Fibroblast of lung (primary cell): ENCODE measurements around the gene FRMD4A. TPM values are rescaled to one million over a fixed set of nuclear protein-coding genes. Genes with fewer than 3 reads are reported as not detected.

Source experiments
- DNase-seq, 2 donors: peaks; one replicate each; pipeline versions ENCODE4 v3.0.0 to v3.0.0-alpha.2; 2010; ENCODE audit warnings: low read depth in 2 of 2
- H2AFZ ChIP-seq: 2 replicates; pipeline ENCODE4 v1.5.1; 2012; ENCODE audit warnings: low read length, control low read depth, inconsistent platforms
- H3K27ac ChIP-seq: 2 replicates; pipeline ENCODE4 v1.5.1; 2011; ENCODE audit warnings: low read length, control low read depth; ENCODE audit not compliant: insufficient read depth
- H3K27me3 ChIP-seq: 2 replicates; pipeline ENCODE4 v1.5.1; 2011; ENCODE audit warnings: mild to moderate bottlenecking, low read length; ENCODE audit not compliant: control insufficient read depth, insufficient read depth
- H3K36me3 ChIP-seq: 2 replicates; pipeline ENCODE4 v1.5.1; 2011; ENCODE audit warnings: low read length; ENCODE audit not compliant: control insufficient read depth, insufficient read depth
- H3K4me1 ChIP-seq: 2 replicates; pipeline ENCODE4 v1.5.1; 2011; ENCODE audit warnings: low read length; ENCODE audit not compliant: control insufficient read depth, insufficient read depth; ENCODE audit errors: extremely low read depth
- H3K4me2 ChIP-seq: 2 replicates; pipeline ENCODE4 v1.5.1; 2011; ENCODE audit warnings: low read length, control low read depth; ENCODE audit not compliant: insufficient read depth; ENCODE audit errors: extremely low read depth
- H3K4me3 ChIP-seq, 4 experiments: fragments of 200-600 bp in 1 of 4; sonication (generic) in 1 of 4; replicated peaks in 1 of 4; 2 replicates each; pipeline ENCODE4 v1.5.1; 2011 to 2016; ENCODE audit warnings: low read length in 4 of 4, low read depth in 3 of 4, mild to moderate bottlenecking in 3 of 4, control low read depth in 2 of 4, inconsistent platforms in 1 of 4, mixed read lengths in 1 of 4; ENCODE audit not compliant: insufficient read depth in 1 of 4; ENCODE audit errors: control extremely low read depth in 1 of 4
- H3K79me2 ChIP-seq: 2 replicates; pipeline ENCODE4 v1.5.1; 2012; ENCODE audit warnings: mild to moderate bottlenecking, low read length, inconsistent platforms; ENCODE audit not compliant: control insufficient read depth, insufficient read depth
- H3K9ac ChIP-seq: 2 replicates; pipeline ENCODE4 v1.5.1; 2011; ENCODE audit warnings: mild to moderate bottlenecking, low read length, control low read depth; ENCODE audit not compliant: insufficient read depth
- H3K9me3 ChIP-seq: 2 replicates; pipeline ENCODE4 v1.5.1; 2012; ENCODE audit warnings: low read depth, low read length; ENCODE audit not compliant: control insufficient read depth, insufficient read depth
- H4K20me1 ChIP-seq: 2 replicates; pipeline ENCODE4 v1.5.1; 2011; ENCODE audit warnings: low read length; ENCODE audit not compliant: control insufficient read depth, insufficient read depth; ENCODE audit errors: extremely low read depth
- CTCF ChIP-seq, 2 donors: IDR thresholded peaks in 1 of 2; conservative IDR thresholded peaks in 1 of 2; 1 replicate in 1 of 2; 2 replicates in 1 of 2; pipeline ENCODE4 v1.5.1; 2011 to 2012; ENCODE audit warnings: low read length in 2 of 2, control low read depth in 1 of 2, inconsistent platforms in 1 of 2, low read depth in 1 of 2, mild to moderate bottlenecking in 1 of 2
- EZH2 ChIP-seq: IDR thresholded peaks from 2 replicates; pipeline ENCODE4 v1.5.1; 2012; ENCODE audit warnings: low read length, control low read depth, mild to moderate bottlenecking; ENCODE audit errors: missing control alignments
- polyA plus RNA-seq, 2 donors: library from polyadenylated mRNA; depleted of rRNA in 1 of 2; stranded (reverse) in 1 of 2; unstranded in 1 of 2; fragments of >200 nt; gene quantifications; 2 replicates each; pipeline ENCODE4 v1.2.1, GENCODE V29; 2011 to 2012; ENCODE audit warnings: missing spikeins in 1 of 2
- total RNA-seq: library from RNA; depleted of rRNA; stranded (reverse); fragments of >200 nt; gene quantifications from 2 replicates; pipeline ENCODE4 v1.2.1, GENCODE V29; 2014

Gene FRMD4A
- total and polyA plus RNA-seq, 2 donors (not counting 1 experiment from before 2014, with no cell fraction given) = 26.9 to 63.6 TPM

DNA sequence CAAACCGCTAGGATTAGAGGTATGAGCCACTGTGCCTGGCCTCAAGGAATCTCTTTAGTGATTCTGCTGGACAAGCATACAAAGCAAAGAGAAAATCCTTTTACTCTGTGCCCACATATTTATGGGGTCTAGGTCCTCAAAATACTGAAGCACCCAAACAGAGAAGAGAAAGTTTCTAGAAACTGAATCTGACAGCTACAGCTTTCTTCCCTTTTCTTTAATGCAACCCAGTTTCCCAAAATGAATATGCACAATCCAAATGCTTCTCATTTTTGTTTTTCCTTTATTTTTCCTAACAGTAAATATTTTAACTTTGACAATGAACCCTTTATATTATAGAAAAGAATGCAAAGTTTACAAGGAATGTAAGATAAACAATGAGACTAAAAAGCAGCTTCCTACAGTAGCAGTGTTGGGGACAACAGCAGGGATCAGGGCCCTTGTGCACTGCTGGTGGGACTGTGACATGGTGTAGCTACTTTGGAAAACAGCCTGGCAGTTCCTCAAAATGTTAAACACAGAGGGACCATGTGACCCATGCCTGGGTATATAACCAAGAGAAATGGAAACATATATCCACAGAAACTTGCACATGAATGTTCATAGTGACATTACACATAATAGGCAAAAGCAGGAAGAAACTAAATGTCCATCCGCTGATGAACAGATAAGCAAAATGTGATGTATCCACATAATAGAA lies 418.8 kb downstream of the FRMD4A start:
- no peak for DNase-seq
- Histone ChIP-seq H3K27me3 (no peaks in the 10 kb centered on the region), H3K4me3 (no peak overlapping the region), H3K36me3 (no peaks in the 10 kb centered on the region), H3K4me2 (no peak overlapping the region), H3K79me2 (no peaks in the 10 kb centered on the region), H3K9ac (no peak overlapping the region), H4K20me1 (no peaks in the 10 kb centered on the region), H3K9me3 (no peaks in the 10 kb centered on the region), H3K27ac (no peak overlapping the region), H3K4me1 (no peaks in the 10 kb centered on the region), H2AFZ (no peak overlapping the region)
- TF ChIP-seq CTCF (conservative IDR thresholded peaks at IDR 0.05 in 1 of 2, IDR thresholded peaks at IDR 0.05 in 1 of 2; ENCODE audit: low read depth in 1 of 2, low read length in 2 of 2) (no peak), EZH2 (no peak)

GRCh38 chr10:13909516-13910258 lies 421.0 kb downstream of the FRMD4A start:
- Histone ChIP-seq H3K4me3 (no peak overlapping the region), H3K9me3 (no peaks in the 10 kb centered on the region), H2AFZ (no peak overlapping the region), H3K79me2 (no peaks in the 10 kb centered on the region), H3K27me3 (no peaks in the 10 kb centered on the region), H4K20me1 (no peaks in the 10 kb centered on the region), H3K9ac (no peak overlapping the region), H3K4me2 (no peak overlapping the region), H3K36me3 (no peaks in the 10 kb centered on the region), H3K4me1 (no peaks in the 10 kb centered on the region), H3K27ac (no peak overlapping the region)
- no peak for DNase-seq
- no peak for TF ChIP-seq EZH2
- TF ChIP-seq CTCF (conservative IDR thresholded peaks at IDR 0.05 in 1 of 2, IDR thresholded peaks at IDR 0.05 in 1 of 2; ENCODE audit: low read depth in 1 of 2, low read length in 2 of 2) = no peak

DNA sequence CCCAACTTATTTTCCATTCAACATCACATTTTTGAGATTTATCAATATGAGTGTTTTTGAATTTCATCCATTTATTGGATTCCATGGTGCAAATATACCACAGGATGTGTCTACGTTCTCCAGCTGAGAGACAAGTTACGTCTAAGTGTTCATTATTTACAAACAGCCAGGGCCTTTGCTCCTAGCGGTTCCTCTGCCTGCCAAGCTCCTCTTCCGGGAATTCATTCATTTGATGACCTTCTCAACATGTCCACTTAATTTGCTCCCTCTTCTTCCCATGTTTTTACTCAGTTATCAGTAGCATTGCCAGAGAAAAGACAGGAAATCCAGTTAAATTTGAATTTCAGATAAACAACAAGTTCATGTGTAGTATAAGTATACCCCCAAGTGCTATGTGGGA lies 422.2 kb downstream of the FRMD4A start:
- Histone ChIP-seq H3K36me3 (no peaks in the 10 kb centered on the region), H3K79me2 (no peaks in the 10 kb centered on the region), H3K9me3 (no peaks in the 10 kb centered on the region), H3K27me3 (no peaks in the 10 kb centered on the region), H2AFZ (no peak overlapping the region), H3K4me2 (no peak overlapping the region), H3K4me1 (no peaks in the 10 kb centered on the region), H3K4me3 (no peak overlapping the region), H4K20me1 (no peaks in the 10 kb centered on the region), H3K9ac (no peak overlapping the region), H3K27ac (no peak overlapping the region)
- DNase-seq = no peak
- TF ChIP-seq EZH2 (no peak), CTCF (conservative IDR thresholded peaks at IDR 0.05 in 1 of 2, IDR thresholded peaks at IDR 0.05 in 1 of 2; ENCODE audit: low read depth in 1 of 2, low read length in 2 of 2) (no peak)
